GM12878 (cell line): Measurements from ENCODE around the gene ITGA5. TPM values are rescaled to one million over a fixed set of nuclear protein-coding genes. Genes with fewer than 3 reads are reported as not detected.

Source experiments
- ATAC-seq: fragments of 200-7000 bp; cut with Tn5 transposase; 3 replicates; pipeline ENCODE4 v1.9.1; 2020; ENCODE audit warnings: mild to moderate bottlenecking, moderate library complexity
- BruUV-seq: library from RNA; stranded (reverse); fragments of 400-500 nt; replicated peaks from 2 replicates; lab custom pipeline; 2021; lab: Mats Ljungman, UMichigan
- CTCF ChIA-PET: fragments of 300-600 bp; sonication (Branson Sonifier 250); formaldehyde crosslinking; extraction: SDS; loops from one replicate; lab custom pipeline; 2021; ENCODE audit warnings: inconsistent platforms; lab: Yijun Ruan, JAX
- POLR2A ChIA-PET: fragments of 350-600 bp; formaldehyde crosslinking; extraction: SDS; loops from one replicate; lab custom pipeline; 2021; ENCODE audit warnings: inconsistent platforms; lab: Charles Lee
- RAD21 ChIA-PET: fragments of 300-600 bp; sonication (Branson Sonifier 250); formaldehyde crosslinking; loops from one replicate; lab custom pipeline; 2023; ENCODE audit warnings: antibody characterized with exemption; ENCODE audit not compliant: unreplicated experiment; lab: Charles Lee
- SMC1A ChIA-PET: fragments of 300-600 bp; sonication (Branson Sonifier 250); formaldehyde crosslinking; loops from one replicate; lab custom pipeline; 2023; ENCODE audit not compliant: unreplicated experiment, uncharacterized antibody; lab: Charles Lee
- DNase-seq: peaks from one replicate; pipeline ENCODE4 v3.0.0-alpha.2; 2011; ENCODE audit warnings: low read depth, low spot score
- FAIRE-seq: peaks from 3 replicates; lab custom pipeline; 2011; peaks lifted over from hg19 to GRCh38; lab: Jason Lieb, UNC
- H2AFZ ChIP-seq: 2 replicates; pipeline ENCODE4 v1.6.0; 2011; ENCODE audit warnings: low read depth, low read length, control low read depth; ENCODE audit not compliant: control insufficient read depth
- H3K27ac ChIP-seq: 2 replicates; pipeline ENCODE4 v1.5.1; 2011; ENCODE audit warnings: control low read depth; ENCODE audit not compliant: control insufficient read depth, insufficient read depth
- H3K27me3 ChIP-seq, 2 experiments: replicated peaks in 1 of 2; 2 replicates each; pipeline versions ENCODE4 v1.6.0 to v1.6.1; 2011; ENCODE audit warnings: low read length in 1 of 2; ENCODE audit not compliant: control insufficient read depth in 2 of 2, insufficient read depth in 2 of 2
- H3K36me3 ChIP-seq, 2 experiments: 2 replicates each; pipeline ENCODE4 v1.5.1; 2011; ENCODE audit warnings: low read length in 1 of 2; ENCODE audit not compliant: control insufficient read depth in 2 of 2, insufficient read depth in 2 of 2
- H3K4me1 ChIP-seq: 2 replicates; pipeline ENCODE4 v1.6.1; 2011; ENCODE audit warnings: mild to moderate bottlenecking, low read length, moderate library complexity, mixed read lengths; ENCODE audit not compliant: control insufficient read depth, insufficient read depth
- H3K4me2 ChIP-seq: 2 replicates; pipeline ENCODE4 v1.6.0; 2011; ENCODE audit warnings: control low read depth; ENCODE audit not compliant: control insufficient read depth, insufficient read depth
- H3K4me3 ChIP-seq: fragments of 200-600 bp; sonication (generic); 2 replicates; pipeline ENCODE4 v1.5.1; 2016
- H3K79me2 ChIP-seq: 2 replicates; pipeline ENCODE4 v1.6.0; 2011; ENCODE audit warnings: low read length; ENCODE audit not compliant: control insufficient read depth, insufficient read depth
- H3K9ac ChIP-seq: 2 replicates; pipeline ENCODE4 v1.8.0; 2011; ENCODE audit warnings: low read length, control low read depth, mixed read lengths; ENCODE audit not compliant: control insufficient read depth, insufficient read depth
- H3K9me3 ChIP-seq: replicated peaks from 3 replicates; pipeline ENCODE4 v1.5.1; 2011; ENCODE audit warnings: mild to moderate bottlenecking, low read length; ENCODE audit not compliant: control insufficient read depth, insufficient read depth
- H4K20me1 ChIP-seq: 2 replicates; pipeline ENCODE4 v1.6.0; 2011; ENCODE audit not compliant: control insufficient read depth, insufficient read depth
- ATF7 ChIP-seq: fragments of 450-650 bp; IDR thresholded peaks from 2 replicates; pipeline ENCODE4 v1.6.1; 2016; ENCODE audit warnings: low read depth, mild to moderate bottlenecking
- ETV6 ChIP-seq, 2 experiments: fragments of 450-650 bp in 1 of 2; IDR thresholded peaks in 1 of 2; conservative IDR thresholded peaks in 1 of 2; 2 replicates each; pipeline ENCODE4 v1.6.1; 2014; ENCODE audit warnings: antibody characterized with exemption in 1 of 2, borderline replicate concordance in 1 of 2, low read depth in 1 of 2, mild to moderate bottlenecking in 1 of 2, moderate library complexity in 1 of 2
- GATAD2B ChIP-seq: fragments of 450-650 bp; conservative IDR thresholded peaks from 2 replicates; pipeline ENCODE4 v1.6.1; 2017; ENCODE audit warnings: low read depth, mild to moderate bottlenecking, moderate library complexity
- HDAC2 ChIP-seq: fragments of 200-600 bp; sonication (generic); IDR thresholded peaks from 2 replicates; pipeline ENCODE4 v1.6.1; 2017
- MLLT1 ChIP-seq: fragments of 450-650 bp; IDR thresholded peaks from 2 replicates; pipeline ENCODE4 v1.6.1; 2016; ENCODE audit warnings: mild to moderate bottlenecking
- PAX5 ChIP-seq: IDR thresholded peaks from 2 replicates; pipeline ENCODE4 v1.6.1; 2011; ENCODE audit warnings: low read depth, low read length, borderline replicate concordance
- POLR2A ChIP-seq: IDR thresholded peaks from 2 replicates; pipeline ENCODE4 v1.6.1; 2011; ENCODE audit warnings: low read depth, mild to moderate bottlenecking, low read length
- POLR2AphosphoS2 ChIP-seq: IDR thresholded peaks from 2 replicates; pipeline ENCODE4 v1.6.1; 2011; ENCODE audit warnings: low read depth, mild to moderate bottlenecking, low read length, improper control_type of control experiment, moderate library complexity
- POU2F2 ChIP-seq: IDR thresholded peaks from 3 replicates; pipeline ENCODE4 v1.6.1; 2011; ENCODE audit warnings: low read depth, mild to moderate bottlenecking, low read length, borderline replicate concordance
- SIX5 ChIP-seq: IDR thresholded peaks from 2 replicates; pipeline ENCODE4 v1.6.1; 2011; ENCODE audit warnings: mild to moderate bottlenecking, low read depth, low read length, moderate library complexity; ENCODE audit not compliant: severe bottlenecking
- SMAD1 ChIP-seq: fragments of 450-650 bp; IDR thresholded peaks from 2 replicates; pipeline ENCODE4 v1.6.1; 2018; ENCODE audit warnings: mild to moderate bottlenecking, low read depth; ENCODE audit not compliant: partially characterized antibody
- SP1 ChIP-seq: IDR thresholded peaks from one replicate; pipeline ENCODE4 v1.6.1; 2011; ENCODE audit warnings: low read depth, low read length
- TAF1 ChIP-seq: IDR thresholded peaks from 2 replicates; pipeline ENCODE4 v1.6.1; 2011; ENCODE audit warnings: mild to moderate bottlenecking, low read depth, low read length, borderline replicate concordance
- ZNF274 ChIP-seq: IDR thresholded peaks from one replicate; pipeline ENCODE4 v1.8.0; 2011; ENCODE audit not compliant: insufficient read length, insufficient read depth
- ZZZ3 ChIP-seq: IDR thresholded peaks from 2 replicates; pipeline ENCODE4 v1.6.1; 2011; ENCODE audit warnings: low read depth; ENCODE audit not compliant: control insufficient read depth, insufficient read length
- WGBS: methylation state at CpG from one replicate; pipeline ENCODE4 v1.1.6; 2016; ENCODE audit warnings: low lambda C conversion rate; ENCODE audit not compliant: insufficient replicate concordance, insufficient coverage; ENCODE audit errors: missing lambda C conversion rate; 5-methylcytosine and 5-hydroxymethylcytosine counted together
- in situ Hi-C: fragments of 300-500 bp; cut with MboI; formaldehyde crosslinking; loops from 9 replicates; pipeline ENCODE4 v1.14.3; 2018; ENCODE audit warnings: mixed read lengths
- intact Hi-C: fragments of 100-400 bp; cut with micrococcal nuclease; formaldehyde crosslinking; loops from one replicate; pipeline ENCODE4 v1.14.2; 2022; ENCODE audit not compliant: unreplicated experiment
- polyA plus RNA-seq, 11 experiments: library from polyadenylated mRNA; depleted of rRNA in 4 of 11; unstranded in 6 of 11; stranded (reverse) in 5 of 11; fragments of >200 nt; fragmentation: Nextera tagmentation in 4 of 11; fragmentation: Illumina TruSeq in 1 of 11; extraction: Ambion mirVana in 4 of 11; extraction: Trizol in 1 of 11; gene quantifications; 1 replicate in 1 of 11; 2 replicates in 10 of 11; pipeline versions ENCODE4 v1.2.1 to v1.2.3, GENCODE V29; 2011 to 2016; ENCODE audit warnings: inconsistent platforms in 2 of 11, missing spikeins in 2 of 11, low read depth in 1 of 11
- total RNA-seq, 4 experiments: library from RNA; depleted of rRNA in 3 of 4; stranded (reverse); fragments of >200 nt in 3 of 4; fragmentation: Illumina TruSeq in 1 of 4; extraction: Trizol in 1 of 4; gene quantifications; 2 replicates each; pipeline versions ENCODE4 v1.2.1 to v1.2.3, GENCODE V29; 2013 to 2021

The ITGA5 gene
- total and polyA plus RNA-seq, 10 of the 15 experiments (the other 5 are each of a cell fraction or from before 2014, with no cell fraction given) = 0.15 to 22.5 (median 0.61) TPM

- no peak for TF ChIP-seq TAF1
- no peak for TF ChIP-seq POU2F2
- TF ChIP-seq POLR2A = no peak
- TF ChIP-seq SP1 = no peak
- no peak for TF ChIP-seq GATAD2B
- TF ChIP-seq, all 136 proteins: peak for 0
Observed at GRCh38 chr12:54424224-54424623, 5.2 kb upstream of the ITGA5 start (continued).

GRCh38 chr12:54423816-54424150, 4.7 kb upstream of the ITGA5 start:
- RAD21 ChIA-PET = interaction anchor here (1.8 kb wide), 1 partner anchor 15 kb away, joined by 9 read pairs; no protein-coding TSS in a partner anchor
- CTCF ChIA-PET = interaction anchor here (1.1 to 33.3 kb wide), 4 partner anchors 8 to 26 kb away, joined by 3 to 1071 read pairs (median 40); no protein-coding TSS in a partner anchor
- BruUV-seq = no TSS peak
- in situ Hi-C loops = no loop called here
- Histone ChIP-seq H4K20me1 (no peaks in the 10 kb centered on the region), H3K4me3 (no peak overlapping the region), H3K9ac (no peak overlapping the region), H3K36me3 (no peaks in the 10 kb centered on the region), H2AFZ (no peak overlapping the region), H3K9me3 (no peaks in the 10 kb centered on the region), H3K4me1 (no peaks in the 10 kb centered on the region), H3K27ac (no peak overlapping the region), H3K27me3 (peaks cover 7 to 22% of the 10 kb centered on the region in 2 experiments), H3K4me2 (no peak overlapping the region), H3K79me2 (no peaks in the 10 kb centered on the region)
- DNase-seq (no peak), ATAC-seq (no peak), FAIRE-seq (no peak)
- 1% methylated on average over 5 of the region's 5 CpGs for WGBS
- TF ChIP-seq HDAC2 = no peak
- TF ChIP-seq ZZZ3 = no peak
- no peak for TF ChIP-seq SMAD1
- TF ChIP-seq ATF7 = no peak
- no peak for TF ChIP-seq SIX5
- no peak for TF ChIP-seq PAX5
- TF ChIP-seq ETV6 (conservative IDR thresholded peaks at IDR 0.05 in 1 of 2, IDR thresholded peaks at IDR 0.05 in 1 of 2; ENCODE audit: borderline replicate concordance in 1 of 2, low read depth in 1 of 2) = no peak
- no peak for TF ChIP-seq ZNF274
- no peak for TF ChIP-seq MLLT1
- no peak for TF ChIP-seq POLR2AphosphoS2
- POLR2A ChIA-PET = interaction anchor here (0.6 to 1.5 kb wide), 2 partner anchors 10 to 22 kb away, joined by 3 to 4 read pairs; no protein-coding TSS in a partner anchor
- intact Hi-C loops = no loop called here
- SMC1A ChIA-PET = interaction anchor here (0.7 to 1.8 kb wide), 3 partner anchors 8 to 24 kb away, joined by 3 to 8 read pairs (median 5); no protein-coding TSS in a partner anchor
